Measurements from ENCODE around the gene MST1R.
"Not testable (repeated sequence)": the region's sequence is repeated elsewhere in the genome, so short reads cannot be mapped to it uniquely, and the experiment has no call there.

The MST1R gene

DNA sequence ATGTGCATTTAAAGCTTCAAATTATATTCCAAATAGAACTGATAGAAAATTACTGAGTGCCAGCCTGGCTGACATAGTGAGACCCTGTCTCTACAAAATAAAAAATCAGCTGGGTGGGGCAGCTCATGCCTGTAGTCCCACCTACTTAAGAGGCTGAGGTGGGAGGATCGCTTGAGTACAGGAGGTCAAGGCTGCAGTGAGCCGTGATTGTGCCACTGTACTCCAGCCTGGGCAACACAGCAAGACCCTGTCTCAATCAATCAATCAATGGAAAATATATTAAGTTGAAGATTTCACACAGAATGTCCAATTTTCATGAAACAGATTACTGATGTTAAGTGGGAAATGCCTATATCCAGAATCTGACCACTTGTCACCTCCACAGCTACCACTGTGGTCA is 21.8 kb upstream of the MST1R start:
- no peak for ATAC-seq
- TF ChIP-seq ZNF70 (CRISPR knock-in tag; IDR thresholded peaks at IDR 0.05) (no peak), GLIS3 (CRISPR knock-in tag; IDR thresholded peaks at IDR 0.05) (no peak), SNAI2 (CRISPR knock-in tag; IDR thresholded peaks at IDR 0.05) (no peak)
- TF ChIP-seq, protein P1, sequence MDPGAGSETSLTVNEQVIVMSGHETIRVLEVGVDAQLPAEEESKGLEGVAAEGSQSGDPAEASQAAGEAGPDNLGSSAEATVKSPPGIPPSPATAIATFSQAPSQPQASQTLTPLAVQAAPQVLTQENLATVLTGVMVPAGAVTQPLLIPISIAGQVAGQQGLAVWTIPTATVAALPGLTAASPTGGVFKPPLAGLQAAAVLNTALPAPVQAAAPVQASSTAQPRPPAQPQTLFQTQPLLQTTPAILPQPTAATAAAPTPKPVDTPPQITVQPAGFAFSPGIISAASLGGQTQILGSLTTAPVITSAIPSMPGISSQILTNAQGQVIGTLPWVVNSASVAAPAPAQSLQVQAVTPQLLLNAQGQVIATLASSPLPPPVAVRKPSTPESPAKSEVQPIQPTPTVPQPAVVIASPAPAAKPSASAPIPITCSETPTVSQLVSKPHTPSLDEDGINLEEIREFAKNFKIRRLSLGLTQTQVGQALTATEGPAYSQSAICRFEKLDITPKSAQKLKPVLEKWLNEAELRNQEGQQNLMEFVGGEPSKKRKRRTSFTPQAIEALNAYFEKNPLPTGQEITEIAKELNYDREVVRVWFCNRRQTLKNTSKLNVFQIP (CRISPR knock-in tag; IDR thresholded peaks at IDR 0.05; ENCODE audit: borderline replicate concordance, low read depth), result no peak
- TF ChIP-seq, protein P2, sequence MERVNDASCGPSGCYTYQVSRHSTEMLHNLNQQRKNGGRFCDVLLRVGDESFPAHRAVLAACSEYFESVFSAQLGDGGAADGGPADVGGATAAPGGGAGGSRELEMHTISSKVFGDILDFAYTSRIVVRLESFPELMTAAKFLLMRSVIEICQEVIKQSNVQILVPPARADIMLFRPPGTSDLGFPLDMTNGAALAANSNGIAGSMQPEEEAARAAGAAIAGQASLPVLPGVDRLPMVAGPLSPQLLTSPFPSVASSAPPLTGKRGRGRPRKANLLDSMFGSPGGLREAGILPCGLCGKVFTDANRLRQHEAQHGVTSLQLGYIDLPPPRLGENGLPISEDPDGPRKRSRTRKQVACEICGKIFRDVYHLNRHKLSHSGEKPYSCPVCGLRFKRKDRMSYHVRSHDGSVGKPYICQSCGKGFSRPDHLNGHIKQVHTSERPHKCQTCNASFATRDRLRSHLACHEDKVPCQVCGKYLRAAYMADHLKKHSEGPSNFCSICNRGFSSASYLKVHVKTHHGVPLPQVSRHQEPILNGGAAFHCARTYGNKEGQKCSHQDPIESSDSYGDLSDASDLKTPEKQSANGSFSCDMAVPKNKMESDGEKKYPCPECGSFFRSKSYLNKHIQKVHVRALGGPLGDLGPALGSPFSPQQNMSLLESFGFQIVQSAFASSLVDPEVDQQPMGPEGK (CRISPR knock-in tag; IDR thresholded peaks at IDR 0.05; ENCODE audit: borderline replicate concordance), result no peak

DNA sequence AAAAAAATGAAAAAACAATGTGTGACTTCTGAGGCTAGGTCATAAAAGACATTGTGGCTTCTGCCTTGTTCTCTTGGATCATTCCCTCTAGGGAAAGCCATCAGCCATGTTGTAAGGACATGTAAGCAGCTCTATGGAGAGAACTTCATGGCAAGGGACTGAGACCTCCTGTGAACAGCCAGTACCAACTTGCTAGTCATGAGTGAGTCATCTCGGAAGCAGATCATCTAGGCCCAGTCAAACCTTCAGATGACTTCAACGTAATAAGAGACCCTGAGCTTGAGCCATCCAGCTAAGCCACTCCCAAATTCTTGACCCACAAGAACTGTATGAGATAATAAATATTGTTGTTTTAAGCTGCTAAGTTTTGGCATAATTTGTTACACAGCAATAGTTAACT is 21.0 kb upstream of the MST1R start:
- ATAC-seq, result peak; percentile 6; the same call in 1 of the 3 replicates
- TF ChIP-seq CSDC2 (CRISPR knock-in tag; IDR thresholded peaks at IDR 0.05) (no peak), ZNF565 (CRISPR knock-in tag; conservative IDR thresholded peaks at IDR 0.05; ENCODE audit: low read depth) (no peak), RARB (CRISPR knock-in tag; IDR thresholded peaks at IDR 0.05) (no peak), GLIS3 (CRISPR knock-in tag; IDR thresholded peaks at IDR 0.05) (no peak), ESRRG (CRISPR knock-in tag; IDR thresholded peaks at IDR 0.05) (no peak), ZNF8 (CRISPR knock-in tag; IDR thresholded peaks at IDR 0.05) (no peak), TCF4 (CRISPR knock-in tag; IDR thresholded peaks at IDR 0.05; ENCODE audit: borderline replicate concordance) (no peak)
- TF ChIP-seq, protein P2 (CRISPR knock-in tag; IDR thresholded peaks at IDR 0.05; ENCODE audit: borderline replicate concordance), result no peak
- TF ChIP-seq, protein P3, sequence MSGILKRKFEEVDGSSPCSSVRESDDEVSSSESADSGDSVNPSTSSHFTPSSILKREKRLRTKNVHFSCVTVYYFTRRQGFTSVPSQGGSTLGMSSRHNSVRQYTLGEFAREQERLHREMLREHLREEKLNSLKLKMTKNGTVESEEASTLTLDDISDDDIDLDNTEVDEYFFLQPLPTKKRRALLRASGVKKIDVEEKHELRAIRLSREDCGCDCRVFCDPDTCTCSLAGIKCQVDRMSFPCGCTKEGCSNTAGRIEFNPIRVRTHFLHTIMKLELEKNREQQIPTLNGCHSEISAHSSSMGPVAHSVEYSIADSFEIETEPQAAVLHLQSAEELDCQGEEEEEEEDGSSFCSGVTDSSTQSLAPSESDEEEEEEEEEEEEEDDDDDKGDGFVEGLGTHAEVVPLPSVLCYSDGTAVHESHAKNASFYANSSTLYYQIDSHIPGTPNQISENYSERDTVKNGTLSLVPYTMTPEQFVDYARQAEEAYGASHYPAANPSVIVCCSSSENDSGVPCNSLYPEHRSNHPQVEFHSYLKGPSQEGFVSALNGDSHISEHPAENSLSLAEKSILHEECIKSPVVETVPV (CRISPR knock-in tag; IDR thresholded peaks at IDR 0.05), result no peak

DNA sequence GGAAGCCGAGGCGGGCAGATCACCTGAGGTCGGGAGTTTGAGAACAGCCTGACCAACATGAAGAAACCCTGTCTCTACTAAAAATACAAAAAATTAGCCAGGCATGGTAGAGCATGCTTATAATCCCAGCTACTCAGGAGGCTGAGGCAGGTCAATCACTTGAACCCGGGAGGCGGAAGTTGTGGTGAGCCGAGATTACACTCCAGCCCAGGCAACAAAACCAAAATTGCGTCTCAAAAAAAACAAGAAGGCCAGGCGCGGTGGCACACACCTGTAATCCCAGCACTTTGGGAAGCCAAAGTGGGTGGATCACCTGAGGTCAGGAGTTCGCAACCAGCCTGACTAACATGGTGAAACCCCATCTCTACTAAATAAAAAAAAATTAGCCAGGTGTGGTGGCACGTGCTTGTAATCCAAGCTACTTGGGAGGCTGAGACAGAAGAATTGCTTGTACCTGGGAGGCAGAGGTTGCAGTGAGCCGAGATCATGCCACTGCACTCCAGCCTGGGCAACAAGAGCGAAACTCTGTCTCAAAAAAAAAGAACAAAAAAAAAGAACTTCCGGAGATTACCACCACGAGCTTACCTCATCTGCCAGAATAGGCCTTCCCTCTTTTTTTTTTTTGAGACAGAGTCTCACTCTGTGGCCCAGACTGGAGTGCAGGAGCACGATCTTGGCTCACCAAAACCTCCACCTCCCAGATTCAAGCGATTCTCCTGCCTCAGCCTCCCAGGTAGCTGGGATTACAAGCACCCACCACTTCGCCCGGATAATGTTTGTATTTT is 14.3 kb upstream of the MST1R start:
- not testable (repeated sequence) for ATAC-seq

DNA sequence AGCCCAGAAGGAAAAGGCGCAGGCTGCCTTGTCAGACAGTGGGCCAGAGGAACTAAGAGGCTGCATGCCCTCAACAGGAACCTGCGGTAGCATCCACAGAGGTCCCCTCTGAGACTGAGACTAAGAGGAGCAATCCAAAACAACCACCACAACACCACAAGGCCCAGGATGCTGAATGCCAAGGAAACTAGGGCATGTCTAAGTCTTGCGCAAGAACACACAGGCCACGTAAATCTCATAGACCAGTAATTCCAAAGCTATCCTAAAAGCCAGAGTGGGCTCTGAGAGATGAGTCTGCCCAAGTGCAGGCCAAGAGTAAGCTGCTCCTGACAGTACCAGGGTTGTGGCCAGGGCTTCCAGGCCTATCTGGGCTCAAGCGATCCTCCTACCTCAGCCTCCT is 13.0 kb upstream of the MST1R start:
- TF ChIP-seq, protein P2 (CRISPR knock-in tag; IDR thresholded peaks at IDR 0.05; ENCODE audit: borderline replicate concordance), result no peak
- TF ChIP-seq GLIS3 (CRISPR knock-in tag; IDR thresholded peaks at IDR 0.05), result no peak
- TF ChIP-seq, protein P3 (CRISPR knock-in tag; IDR thresholded peaks at IDR 0.05), result no peak
- TF ChIP-seq RARB (CRISPR knock-in tag; IDR thresholded peaks at IDR 0.05), result no peak
- no peak for TF ChIP-seq ESRRG (CRISPR knock-in tag; IDR thresholded peaks at IDR 0.05)
- no peak for TF ChIP-seq ZFP30 (CRISPR knock-in tag; IDR thresholded peaks at IDR 0.05)
- TF ChIP-seq, protein P4, sequence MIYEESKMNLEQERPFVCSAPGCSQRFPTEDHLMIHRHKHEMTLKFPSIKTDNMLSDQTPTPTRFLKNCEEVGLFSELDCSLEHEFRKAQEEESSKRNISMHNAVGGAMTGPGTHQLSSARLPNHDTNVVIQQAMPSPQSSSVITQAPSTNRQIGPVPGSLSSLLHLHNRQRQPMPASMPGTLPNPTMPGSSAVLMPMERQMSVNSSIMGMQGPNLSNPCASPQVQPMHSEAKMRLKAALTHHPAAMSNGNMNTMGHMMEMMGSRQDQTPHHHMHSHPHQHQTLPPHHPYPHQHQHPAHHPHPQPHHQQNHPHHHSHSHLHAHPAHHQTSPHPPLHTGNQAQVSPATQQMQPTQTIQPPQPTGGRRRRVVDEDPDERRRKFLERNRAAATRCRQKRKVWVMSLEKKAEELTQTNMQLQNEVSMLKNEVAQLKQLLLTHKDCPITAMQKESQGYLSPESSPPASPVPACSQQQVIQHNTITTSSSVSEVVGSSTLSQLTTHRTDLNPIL (CRISPR knock-in tag; IDR thresholded peaks at IDR 0.05; ENCODE audit: low read depth), result no peak
- TF ChIP-seq PPARA (CRISPR knock-in tag; IDR thresholded peaks at IDR 0.05; ENCODE audit: borderline replicate concordance), result no peak

More for the DNA sequence above, 13.0 kb upstream of the MST1R start:
- no peak for ATAC-seq
